ENCODE measurements around the gene LRCH4. TPM values are rescaled to one million over a fixed set of nuclear protein-coding genes. Genes with fewer than 3 reads are reported as not detected.

Gene LRCH4
- total and polyA plus RNA-seq, 2 of the 13 experiments (the other 11 are each of a cell fraction or from before 2014, with no cell fraction given), result 7.0 to 9.3 TPM

DNA sequence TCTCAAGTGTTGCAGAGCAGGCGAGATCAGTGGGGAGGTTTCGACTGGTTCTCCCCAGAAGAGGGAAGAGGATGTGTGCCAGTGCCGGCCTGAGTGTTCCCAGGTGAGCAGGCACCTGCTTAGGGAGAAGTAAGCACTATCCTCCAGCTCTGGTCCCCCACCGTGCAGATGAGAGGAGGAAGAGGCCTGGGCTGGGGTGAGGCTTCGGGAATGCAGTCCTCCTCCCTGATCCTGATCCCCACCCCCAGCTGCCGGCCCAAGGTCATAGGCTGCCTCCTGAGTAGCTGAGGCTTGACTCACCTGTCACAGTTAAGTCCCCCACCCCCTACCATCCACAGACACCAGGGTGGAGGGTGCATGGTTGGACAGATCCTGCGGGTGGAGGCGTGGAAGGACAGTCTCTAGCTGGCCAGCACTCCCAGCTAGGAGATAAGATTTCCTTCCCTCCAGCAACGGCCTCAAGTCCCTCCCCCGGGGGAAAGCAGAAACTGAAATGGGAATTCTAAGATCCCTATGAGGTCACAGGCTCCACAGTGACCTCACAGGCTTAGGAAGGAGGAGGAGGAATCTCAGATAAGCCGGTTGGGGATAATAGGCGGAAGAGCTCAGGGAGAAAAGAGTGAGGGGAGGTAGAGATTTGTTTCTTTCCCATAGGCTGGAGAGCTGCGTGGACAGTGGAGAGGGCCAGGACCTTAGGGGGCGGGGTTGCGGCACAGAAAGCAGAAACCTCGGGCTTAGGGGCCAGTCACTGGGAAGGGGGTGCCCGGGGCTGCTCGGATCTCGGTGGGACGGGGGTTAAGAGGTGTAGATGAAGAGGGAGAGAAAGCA lies 1.0 kb downstream of the LRCH4 start (continued):
- TF ChIP-seq, protein P1, sequence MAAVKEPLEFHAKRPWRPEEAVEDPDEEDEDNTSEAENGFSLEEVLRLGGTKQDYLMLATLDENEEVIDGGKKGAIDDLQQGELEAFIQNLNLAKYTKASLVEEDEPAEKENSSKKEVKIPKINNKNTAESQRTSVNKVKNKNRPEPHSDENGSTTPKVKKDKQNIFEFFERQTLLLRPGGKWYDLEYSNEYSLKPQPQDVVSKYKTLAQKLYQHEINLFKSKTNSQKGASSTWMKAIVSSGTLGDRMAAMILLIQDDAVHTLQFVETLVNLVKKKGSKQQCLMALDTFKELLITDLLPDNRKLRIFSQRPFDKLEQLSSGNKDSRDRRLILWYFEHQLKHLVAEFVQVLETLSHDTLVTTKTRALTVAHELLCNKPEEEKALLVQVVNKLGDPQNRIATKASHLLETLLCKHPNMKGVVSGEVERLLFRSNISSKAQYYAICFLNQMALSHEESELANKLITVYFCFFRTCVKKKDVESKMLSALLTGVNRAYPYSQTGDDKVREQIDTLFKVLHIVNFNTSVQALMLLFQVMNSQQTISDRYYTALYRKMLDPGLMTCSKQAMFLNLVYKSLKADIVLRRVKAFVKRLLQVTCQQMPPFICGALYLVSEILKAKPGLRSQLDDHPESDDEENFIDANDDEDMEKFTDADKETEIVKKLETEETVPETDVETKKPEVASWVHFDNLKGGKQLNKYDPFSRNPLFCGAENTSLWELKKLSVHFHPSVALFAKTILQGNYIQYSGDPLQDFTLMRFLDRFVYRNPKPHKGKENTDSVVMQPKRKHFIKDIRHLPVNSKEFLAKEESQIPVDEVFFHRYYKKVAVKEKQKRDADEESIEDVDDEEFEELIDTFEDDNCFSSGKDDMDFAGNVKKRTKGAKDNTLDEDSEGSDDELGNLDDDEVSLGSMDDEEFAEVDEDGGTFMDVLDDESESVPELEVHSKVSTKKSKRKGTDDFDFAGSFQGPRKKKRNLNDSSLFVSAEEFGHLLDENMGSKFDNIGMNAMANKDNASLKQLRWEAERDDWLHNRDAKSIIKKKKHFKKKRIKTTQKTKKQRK (IDR thresholded peaks at IDR 0.05; ENCODE audit: low read length), result no peak
- TF ChIP-seq ZNF263 (CRISPR knock-in tag; IDR thresholded peaks at IDR 0.05) (peak; percentile 56; the same call in 1 of the 2 replicates), TEAD3 (CRISPR knock-in tag; optimal IDR thresholded peaks at IDR 0.05; ENCODE audit: borderline replicate concordance) (peak; percentile 18), SSRP1 (CRISPR knock-in tag; IDR thresholded peaks at IDR 0.05) (no peak), SAP130 (CRISPR knock-in tag; IDR thresholded peaks at IDR 0.05; ENCODE audit: low read depth) (peak; percentile 49), AKAP8 (CRISPR knock-in tag; IDR thresholded peaks at IDR 0.05) (no peak), STAG1 (CRISPR knock-in tag; IDR thresholded peaks at IDR 0.05) (no peak), FOSL2 (CRISPR knock-in tag; IDR thresholded peaks at IDR 0.05) (peak; percentile 60), ZNF431 (CRISPR knock-in tag; IDR thresholded peaks at IDR 0.05; ENCODE audit: borderline replicate concordance, low read depth) (no peak), ZNF350 (CRISPR knock-in tag; IDR thresholded peaks at IDR 0.05; ENCODE audit: borderline replicate concordance, low read depth) (no peak), PITX1 (CRISPR knock-in tag; IDR thresholded peaks at IDR 0.05) (0 out of 2 replicates have a peak, but pooled peaks have one; percentile 36), THYN1 (CRISPR knock-in tag; IDR thresholded peaks at IDR 0.05; ENCODE audit: borderline replicate concordance, low read depth) (no peak), HMGA1 (CRISPR knock-in tag; conservative IDR thresholded peaks at IDR 0.05) (no peak)
- TF ChIP-seq, protein P2, sequence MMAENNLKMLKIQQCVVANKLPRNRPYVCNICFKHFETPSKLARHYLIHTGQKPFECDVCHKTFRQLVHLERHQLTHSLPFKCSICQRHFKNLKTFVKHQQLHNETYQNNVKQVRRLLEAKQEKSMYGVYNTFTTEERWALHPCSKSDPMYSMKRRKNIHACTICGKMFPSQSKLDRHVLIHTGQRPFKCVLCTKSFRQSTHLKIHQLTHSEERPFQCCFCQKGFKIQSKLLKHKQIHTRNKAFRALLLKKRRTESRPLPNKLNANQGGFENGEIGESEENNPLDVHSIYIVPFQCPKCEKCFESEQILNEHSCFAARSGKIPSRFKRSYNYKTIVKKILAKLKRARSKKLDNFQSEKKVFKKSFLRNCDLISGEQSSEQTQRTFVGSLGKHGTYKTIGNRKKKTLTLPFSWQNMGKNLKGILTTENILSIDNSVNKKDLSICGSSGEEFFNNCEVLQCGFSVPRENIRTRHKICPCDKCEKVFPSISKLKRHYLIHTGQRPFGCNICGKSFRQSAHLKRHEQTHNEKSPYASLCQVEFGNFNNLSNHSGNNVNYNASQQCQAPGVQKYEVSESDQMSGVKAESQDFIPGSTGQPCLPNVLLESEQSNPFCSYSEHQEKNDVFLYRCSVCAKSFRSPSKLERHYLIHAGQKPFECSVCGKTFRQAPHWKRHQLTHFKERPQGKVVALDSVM (CRISPR knock-in tag; IDR thresholded peaks at IDR 0.05), result 0 out of 2 replicates have a peak, but pooled peaks have one; percentile 11
- TF ChIP-seq, protein P3, sequence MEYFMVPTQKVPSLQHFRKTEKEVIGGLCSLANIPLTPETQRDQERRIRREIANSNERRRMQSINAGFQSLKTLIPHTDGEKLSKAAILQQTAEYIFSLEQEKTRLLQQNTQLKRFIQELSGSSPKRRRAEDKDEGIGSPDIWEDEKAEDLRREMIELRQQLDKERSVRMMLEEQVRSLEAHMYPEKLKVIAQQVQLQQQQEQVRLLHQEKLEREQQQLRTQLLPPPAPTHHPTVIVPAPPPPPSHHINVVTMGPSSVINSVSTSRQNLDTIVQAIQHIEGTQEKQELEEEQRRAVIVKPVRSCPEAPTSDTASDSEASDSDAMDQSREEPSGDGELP (IDR thresholded peaks at IDR 0.05; ENCODE audit: borderline replicate concordance, low read depth), result 0 out of 2 replicates have a peak, but pooled peaks have one; percentile 23
- TF ChIP-seq, protein P4, sequence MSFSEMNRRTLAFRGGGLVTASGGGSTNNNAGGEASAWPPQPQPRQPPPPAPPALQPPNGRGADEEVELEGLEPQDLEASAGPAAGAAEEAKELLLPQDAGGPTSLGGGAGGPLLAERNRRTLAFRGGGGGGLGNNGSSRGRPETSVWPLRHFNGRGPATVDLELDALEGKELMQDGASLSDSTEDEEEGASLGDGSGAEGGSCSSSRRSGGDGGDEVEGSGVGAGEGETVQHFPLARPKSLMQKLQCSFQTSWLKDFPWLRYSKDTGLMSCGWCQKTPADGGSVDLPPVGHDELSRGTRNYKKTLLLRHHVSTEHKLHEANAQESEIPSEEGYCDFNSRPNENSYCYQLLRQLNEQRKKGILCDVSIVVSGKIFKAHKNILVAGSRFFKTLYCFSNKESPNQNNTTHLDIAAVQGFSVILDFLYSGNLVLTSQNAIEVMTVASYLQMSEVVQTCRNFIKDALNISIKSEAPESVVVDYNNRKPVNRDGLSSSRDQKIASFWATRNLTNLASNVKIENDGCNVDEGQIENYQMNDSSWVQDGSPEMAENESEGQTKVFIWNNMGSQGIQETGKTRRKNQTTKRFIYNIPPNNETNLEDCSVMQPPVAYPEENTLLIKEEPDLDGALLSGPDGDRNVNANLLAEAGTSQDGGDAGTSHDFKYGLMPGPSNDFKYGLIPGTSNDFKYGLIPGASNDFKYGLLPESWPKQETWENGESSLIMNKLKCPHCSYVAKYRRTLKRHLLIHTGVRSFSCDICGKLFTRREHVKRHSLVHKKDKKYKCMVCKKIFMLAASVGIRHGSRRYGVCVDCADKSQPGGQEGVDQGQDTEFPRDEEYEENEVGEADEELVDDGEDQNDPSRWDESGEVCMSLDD (CRISPR knock-in tag; IDR thresholded peaks at IDR 0.05; ENCODE audit: borderline replicate concordance), result 0 out of 2 replicates have a peak, but pooled peaks have one; percentile 3
- TF ChIP-seq, protein P5, sequence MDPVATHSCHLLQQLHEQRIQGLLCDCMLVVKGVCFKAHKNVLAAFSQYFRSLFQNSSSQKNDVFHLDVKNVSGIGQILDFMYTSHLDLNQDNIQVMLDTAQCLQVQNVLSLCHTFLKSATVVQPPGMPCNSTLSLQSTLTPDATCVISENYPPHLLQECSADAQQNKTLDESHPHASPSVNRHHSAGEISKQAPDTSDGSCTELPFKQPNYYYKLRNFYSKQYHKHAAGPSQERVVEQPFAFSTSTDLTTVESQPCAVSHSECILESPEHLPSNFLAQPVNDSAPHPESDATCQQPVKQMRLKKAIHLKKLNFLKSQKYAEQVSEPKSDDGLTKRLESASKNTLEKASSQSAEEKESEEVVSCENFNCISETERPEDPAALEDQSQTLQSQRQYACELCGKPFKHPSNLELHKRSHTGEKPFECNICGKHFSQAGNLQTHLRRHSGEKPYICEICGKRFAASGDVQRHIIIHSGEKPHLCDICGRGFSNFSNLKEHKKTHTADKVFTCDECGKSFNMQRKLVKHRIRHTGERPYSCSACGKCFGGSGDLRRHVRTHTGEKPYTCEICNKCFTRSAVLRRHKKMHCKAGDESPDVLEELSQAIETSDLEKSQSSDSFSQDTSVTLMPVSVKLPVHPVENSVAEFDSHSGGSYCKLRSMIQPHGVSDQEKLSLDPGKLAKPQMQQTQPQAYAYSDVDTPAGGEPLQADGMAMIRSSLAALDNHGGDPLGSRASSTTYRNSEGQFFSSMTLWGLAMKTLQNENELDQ (CRISPR knock-in tag; IDR thresholded peaks at IDR 0.05; ENCODE audit: borderline replicate concordance), result no peak

All from HepG2 (cell line).